ENCODE data around the gene KLK13. TPM values are rescaled to one million over a fixed set of nuclear protein-coding genes. Genes with fewer than 3 reads are reported as not detected.

Gene KLK13
- total and polyA plus RNA-seq, 2 of the 8 experiments (the other 6 are each of a cell fraction or from before 2014, with no cell fraction given) = 4.2 to 4.5 TPM

DNA sequence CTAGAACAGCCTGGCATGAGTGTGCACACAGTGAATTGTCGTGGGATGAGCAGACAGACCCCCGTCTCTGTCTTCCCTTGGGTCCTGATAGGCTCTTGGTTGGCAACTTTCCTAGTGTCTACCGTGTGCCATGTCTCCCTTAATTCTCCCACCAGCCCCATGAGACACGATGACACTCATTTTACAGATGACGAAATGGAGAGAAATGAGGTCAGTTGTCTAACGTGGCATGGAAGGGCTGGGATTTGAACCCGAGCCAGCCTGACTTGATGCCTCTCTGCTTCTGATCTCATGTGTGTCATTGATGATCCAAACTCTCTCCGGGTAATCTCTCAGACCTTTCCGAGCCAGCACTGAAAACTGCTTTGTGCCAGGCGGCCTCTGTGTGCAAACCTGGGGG, 26.2 kb upstream of the KLK13 start:
- no peak overlapping the region for H4K8ac ChIP-seq (ENCODE audit: extremely low read depth, insufficient read depth, low read length)
- no peaks in the 10 kb centered on the region for H3K23me2 ChIP-seq (ENCODE audit: low read depth, low read length)
- H4K91ac ChIP-seq (replicated peaks; ENCODE audit: insufficient read length, low read length) = no peak overlapping the region
- H2BK12ac ChIP-seq (ENCODE audit: low read depth, low read length) = no peak overlapping the region
- H3K9ac ChIP-seq (replicated peaks in 1 of 4; ENCODE audit: extremely low read depth in 1 of 4, low read depth in 3 of 4, low read length in 3 of 4) = no peak overlapping the region
- H3K36me3 ChIP-seq (ENCODE audit: control insufficient read depth in 2 of 4, insufficient read depth in 4 of 4, low read length in 3 of 4) = no peaks in the 10 kb centered on the region
- H2BK20ac ChIP-seq (ENCODE audit: low read length) = no peak overlapping the region
- no peak for DNase-seq (ENCODE audit: low read depth in 1 of 2, low spot score in 2 of 2)
- CTCF ChIA-PET (ENCODE audit: partially characterized antibody) = interaction anchor here (0.7 to 8.3 kb wide), 2 partner anchors 69 to 553 kb away, joined by 3 to 269 read pairs; partner anchors contain the start of genes KLK10 and KLK11
- H4K20me1 ChIP-seq (replicated peaks in 1 of 2; ENCODE audit: control insufficient read depth in 1 of 2, insufficient read depth in 2 of 2, low read length in 2 of 2) = no peaks in the 10 kb centered on the region
- no peak overlapping the region for H4K5ac ChIP-seq (ENCODE audit: insufficient read length, low read depth, low read length)
- no peak overlapping the region for H3K4me2 ChIP-seq (ENCODE audit: insufficient read depth in 1 of 2, low read depth in 2 of 2, low read length in 2 of 2)
- no peak overlapping the region for H3K56ac ChIP-seq (replicated peaks; ENCODE audit: insufficient read length, low read depth, low read length)
- H3K27ac ChIP-seq (ENCODE audit: low read depth, low read length) = no peak overlapping the region
- WGBS, 2 experiments (ENCODE audit: extremely low coverage in 1 of 2, insufficient coverage in 1 of 2, insufficient read length in 1 of 2, insufficient replicate concordance in 2 of 2, low coverage in 1 of 2, low lambda C conversion rate in 2 of 2, missing lambda C conversion rate in 1 of 2) = 88% methylated on average over 9 of the region's 10 CpGs; no CpG with 5 or more reads in 1 of the 2 experiments
- TF ChIP-seq SIN3A (conservative IDR thresholded peaks at IDR 0.05 in 1 of 2, IDR thresholded peaks at IDR 0.05 in 1 of 2; ENCODE audit: low read depth in 1 of 2, low read length in 2 of 2) (no peak), KDM5A (IDR thresholded peaks at IDR 0.05; ENCODE audit: low read length) (no peak), BRCA1 (IDR thresholded peaks at IDR 0.05; ENCODE audit: low read depth, low read length) (no peak)
- TF ChIP-seq, protein P1, sequence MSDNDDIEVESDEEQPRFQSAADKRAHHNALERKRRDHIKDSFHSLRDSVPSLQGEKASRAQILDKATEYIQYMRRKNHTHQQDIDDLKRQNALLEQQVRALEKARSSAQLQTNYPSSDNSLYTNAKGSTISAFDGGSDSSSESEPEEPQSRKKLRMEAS (IDR thresholded peaks at IDR 0.05) = no peak
- H3K14ac ChIP-seq (ENCODE audit: insufficient read length) = no peak overlapping the region
- FAIRE-seq = no peak
- H3K4me3 ChIP-seq (ENCODE audit: extremely low read depth in 1 of 4, insufficient read depth in 2 of 4, low read depth in 3 of 4, low read length in 4 of 4) = no peak overlapping the region
- no peak overlapping the region for H2AK5ac ChIP-seq (ENCODE audit: low read depth, low read length)
- peaks cover 0 to 6% (median under 1%) of the 10 kb centered on the region in 4 experiments; a peak in 4 of 7 replicates for H3K4me1 ChIP-seq (replicated peaks in 1 of 4; ENCODE audit: control insufficient read depth in 3 of 4, insufficient read depth in 4 of 4, low read length in 3 of 4)
- H3K18ac ChIP-seq (ENCODE audit: extremely low read depth, low read length) = no peak overlapping the region
- H3K79me1 ChIP-seq (ENCODE audit: low read depth, low read length) = no peaks in the 10 kb centered on the region
- H3K23ac ChIP-seq (ENCODE audit: insufficient read length) = no peak overlapping the region
- H3K27me3 ChIP-seq (replicated peaks in 1 of 4; ENCODE audit: control insufficient read depth in 3 of 4, extremely low read depth in 1 of 4, insufficient read depth in 3 of 4, low read length in 3 of 4) = no peaks in the 10 kb centered on the region
- H2BK5ac ChIP-seq (ENCODE audit: low read depth, low read length) = no peak overlapping the region
- no peaks in the 10 kb centered on the region for H3K9me3 ChIP-seq (ENCODE audit: insufficient read depth in 2 of 2, low read depth in 1 of 2, low read length in 1 of 2)
- no peak overlapping the region for H2BK120ac ChIP-seq (replicated peaks; ENCODE audit: low read depth, low read length)
- H2BK15ac ChIP-seq (ENCODE audit: low read length) = no peak overlapping the region
- no peak overlapping the region for H3K4ac ChIP-seq (replicated peaks; ENCODE audit: insufficient read length, low read depth, low read length)
- POLR2A ChIA-PET (ENCODE audit: partially characterized antibody) = interaction anchor here (0.6 kb wide), 1 partner anchor 614 kb away, joined by 5 read pairs; no protein-coding TSS in a partner anchor
- H3K79me2 ChIP-seq (ENCODE audit: control insufficient read depth in 1 of 2, insufficient read depth in 2 of 2, low read length in 2 of 2) = no peaks in the 10 kb centered on the region
- H2AFZ ChIP-seq (ENCODE audit: low read length) = no peak overlapping the region
